B cell (primary cell): Measurements from ENCODE around the gene PEX10.

Experiments used
- CTCF ChIP-seq: fragments of 200-600 bp; IDR thresholded peaks from one replicate; pipeline ENCODE4 v1.8.0; 2022; ENCODE audit warnings: antibody characterized with exemption, mild to moderate bottlenecking
- EZH2 ChIP-seq: IDR thresholded peaks from 2 replicates; pipeline ENCODE4 v1.6.1; 2012; ENCODE audit warnings: borderline replicate concordance, low read depth, mild to moderate bottlenecking, moderate library complexity, low read length; ENCODE audit not compliant: insufficient read depth, poor library complexity, severe bottlenecking

GRCh38 chr1:2438038-2438437 lies 25.7 kb upstream of the PEX10 start:
- TF ChIP-seq CTCF (no peak), EZH2 (no peak)
